Epithelial cell of proximal tubule (primary cell): ENCODE data around the gene CDC25B. TPM values are rescaled to one million over a fixed set of nuclear protein-coding genes. Genes with fewer than 3 reads are reported as not detected.

Experiments used
- DNase-seq: peaks from one replicate; pipeline ENCODE4 v3.0.0-alpha.2; 2011; ENCODE audit warnings: low read depth
- H3K4me3 ChIP-seq: 2 replicates; pipeline ENCODE4 v1.5.1; 2011; ENCODE audit warnings: low read depth, mild to moderate bottlenecking, low read length
- CTCF ChIP-seq: conservative IDR thresholded peaks from 2 replicates; pipeline ENCODE4 v1.5.1; 2012; ENCODE audit warnings: low read depth, mild to moderate bottlenecking, low read length
- total RNA-seq: library from RNA; depleted of rRNA; stranded (reverse); fragments of >200 nt; gene quantifications from 2 replicates; pipeline ENCODE4 v1.2.3, GENCODE V29; 2015

CDC25B gene
- total RNA-seq, 1 donor from 2014 or later: 46.6 TPM

DNA sequence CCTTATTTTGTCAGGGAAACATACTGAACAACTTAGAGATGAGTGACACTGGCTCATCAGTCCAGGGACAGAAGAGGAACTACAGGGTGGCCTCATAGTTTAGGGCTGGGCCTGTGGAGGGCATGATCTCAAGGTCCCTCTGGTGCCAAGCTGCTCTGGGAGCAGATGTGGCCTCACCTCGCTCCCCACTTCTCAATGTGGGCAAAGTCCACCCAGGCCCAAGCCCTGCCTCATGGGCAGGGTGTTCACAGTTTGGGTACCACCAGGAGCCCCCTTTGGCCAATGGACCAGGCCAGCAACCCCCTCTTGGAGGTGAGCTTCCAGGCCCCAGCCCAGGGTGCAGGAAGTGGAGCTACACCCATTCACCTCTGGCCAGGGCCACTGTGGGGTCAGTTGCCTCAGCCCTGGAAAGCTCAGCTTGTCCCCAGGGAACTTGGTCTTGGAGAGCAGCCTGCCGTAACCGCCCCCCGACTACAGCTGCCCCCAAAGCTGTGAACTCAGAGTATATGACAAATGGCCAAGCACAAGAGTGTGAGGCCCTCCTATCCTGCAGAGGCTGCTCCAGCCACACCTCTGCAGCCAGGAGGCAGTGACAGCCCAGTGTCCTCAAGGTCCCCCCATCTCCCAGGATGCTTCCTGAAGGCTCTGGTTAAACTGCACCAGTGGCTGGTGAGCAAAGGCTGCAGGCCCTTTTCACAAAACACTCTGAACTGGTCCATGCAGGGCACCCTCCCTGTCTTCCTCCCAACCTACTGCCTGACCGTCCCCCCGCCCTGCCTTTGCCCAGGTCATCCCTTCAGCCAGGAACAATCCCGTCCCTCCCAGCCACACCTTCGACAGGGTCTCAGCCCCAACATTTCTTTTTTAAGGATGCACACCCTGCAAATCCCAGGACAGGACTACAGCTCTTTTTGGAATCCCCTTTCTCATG, 32.2 kb upstream of the CDC25B start:
- DNase-seq: no peak
- TF ChIP-seq CTCF: no peak
- no peak overlapping the region for H3K4me3 ChIP-seq

DNA sequence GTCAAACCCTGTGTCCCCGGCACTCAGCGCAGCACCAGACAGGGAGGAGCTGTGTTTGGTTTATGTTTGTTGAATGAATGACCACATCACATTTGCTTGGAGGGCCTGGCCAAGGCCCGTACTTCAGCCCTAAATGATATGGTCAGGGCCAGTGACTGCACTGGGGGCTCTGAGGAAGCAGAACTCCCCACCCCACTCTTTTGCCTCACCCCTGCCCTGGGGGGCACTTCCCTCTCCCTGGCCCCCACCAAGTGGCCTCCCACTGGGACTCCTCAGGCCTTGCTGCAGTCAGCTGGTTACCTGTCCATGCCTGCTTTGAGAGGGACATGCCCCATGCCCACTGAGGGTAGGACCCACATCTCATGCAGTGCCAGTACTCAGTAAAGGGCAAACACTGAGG, 31.5 kb upstream of the CDC25B start:
- DNase-seq: no peak
- TF ChIP-seq CTCF: no peak
- no peak overlapping the region for H3K4me3 ChIP-seq

- DNase-seq: no peak
- no peak overlapping the region for H3K4me3 ChIP-seq
Measured at GRCh38 chr20:3765171-3765882, 30.8 kb upstream of the CDC25B start.

DNA sequence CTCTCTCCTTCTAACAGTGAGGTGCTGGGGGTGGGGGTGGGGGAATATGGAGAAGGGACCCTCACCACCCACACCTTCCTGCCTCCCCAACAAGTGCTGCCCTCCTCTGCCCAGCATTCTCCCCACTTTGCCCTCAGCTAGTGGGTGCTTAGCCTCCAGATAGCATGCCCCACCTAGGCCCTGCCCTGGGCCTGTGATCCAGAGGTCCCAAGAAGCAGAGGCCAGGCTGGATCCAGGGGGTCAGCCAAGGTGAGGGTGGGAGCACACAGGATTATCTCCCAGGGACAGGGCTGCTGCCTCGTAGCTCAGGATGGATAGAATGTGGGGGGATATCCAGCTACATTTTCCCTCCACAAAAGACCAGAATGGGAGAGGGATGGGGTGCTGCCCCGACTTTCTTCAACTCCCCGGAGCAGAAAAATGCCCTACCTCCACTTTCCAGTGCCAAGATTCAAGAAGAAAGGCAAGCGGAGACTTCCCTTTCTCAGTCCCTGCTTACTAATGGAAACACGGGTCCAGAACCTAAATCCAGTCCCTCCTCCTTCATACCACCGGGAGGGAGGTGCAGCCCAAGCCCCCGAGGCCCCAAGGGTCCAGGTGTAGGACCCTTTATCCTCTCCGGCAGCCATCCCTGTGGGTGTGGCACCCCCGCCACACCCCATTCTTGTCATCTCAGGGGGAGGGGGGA, 29.5 kb upstream of the CDC25B start:
- no peak for TF ChIP-seq CTCF
- H3K4me3 ChIP-seq: peak overlapping the region; percentile 90
- no peak for DNase-seq

More at GRCh38 chr20:3765171-3765882, 30.8 kb upstream of the CDC25B start:
- TF ChIP-seq CTCF: no peak

DNA sequence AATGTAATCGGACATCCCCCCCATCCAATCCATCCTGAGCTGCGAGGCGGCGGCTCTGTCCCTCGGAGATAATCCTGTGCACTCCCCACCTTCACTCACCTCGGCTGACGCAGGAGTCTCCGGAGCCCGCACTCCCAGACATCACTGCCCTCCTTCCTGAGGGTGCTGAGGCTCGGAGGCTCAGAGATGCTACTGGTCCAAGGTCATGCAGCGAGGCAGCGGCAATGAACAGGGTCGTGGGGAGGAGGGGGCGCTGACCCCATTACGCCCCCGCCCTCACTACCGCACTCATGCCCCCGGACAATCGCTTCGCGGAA, 29.0 kb upstream of the CDC25B start:
- no peak for DNase-seq
- TF ChIP-seq CTCF: no peak
- peak overlapping the region; percentile 90 for H3K4me3 ChIP-seq

GRCh38 chr20:3767427-3768341, 28.4 kb upstream of the CDC25B start, which contains the start of gene ADISSP:
Gene ADISSP, minus strand, starts transcription at chr20:3767753. Its CDS starts 7,653 bp downstream, at chr20:3760100.
- no peak for DNase-seq
- peak within 1 kb of the TSS; percentile 90 for H3K4me3 ChIP-seq
- TF ChIP-seq CTCF: peak; percentile 11
